Astrocyte (in vitro differentiated cells and primary cell): ENCODE measurements around the gene LATS2.

Source experiments
- EZH2 ChIP-seq: IDR thresholded peaks from 2 replicates; pipeline ENCODE4 v1.6.1; 2012; ENCODE audit warnings: mild to moderate bottlenecking, low read length, inconsistent platforms; ENCODE audit not compliant: insufficient read depth
- TF ChIP-seq, protein P1 (sequence below): IDR thresholded peaks from 2 replicates; pipeline ENCODE4 v1.5.1; 2011; ENCODE audit warnings: low read depth, mild to moderate bottlenecking, inconsistent platforms, low read length, moderate library complexity; ENCODE audit not compliant: insufficient read depth

DNA sequence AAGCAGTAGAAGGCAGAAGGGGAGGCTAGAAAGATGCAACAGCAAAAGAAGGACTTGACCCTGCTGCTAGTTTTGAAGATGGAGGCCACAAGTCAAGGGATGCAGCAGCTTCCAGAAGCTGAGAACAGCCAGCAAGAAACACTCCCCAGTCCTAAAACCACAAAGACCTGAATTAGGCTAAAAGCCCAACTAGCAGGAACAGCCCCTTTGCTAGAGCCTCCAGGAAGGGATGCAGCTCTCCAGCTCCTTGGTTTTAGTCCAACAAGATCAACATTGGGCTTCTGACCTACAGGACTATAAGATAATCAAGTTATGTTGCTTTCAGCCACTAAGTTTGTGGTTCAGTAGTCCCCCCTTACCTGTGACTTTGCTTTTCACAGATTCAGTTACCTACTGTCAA, 10.5 kb upstream of the LATS2 start:
- TF ChIP-seq, protein P1, sequence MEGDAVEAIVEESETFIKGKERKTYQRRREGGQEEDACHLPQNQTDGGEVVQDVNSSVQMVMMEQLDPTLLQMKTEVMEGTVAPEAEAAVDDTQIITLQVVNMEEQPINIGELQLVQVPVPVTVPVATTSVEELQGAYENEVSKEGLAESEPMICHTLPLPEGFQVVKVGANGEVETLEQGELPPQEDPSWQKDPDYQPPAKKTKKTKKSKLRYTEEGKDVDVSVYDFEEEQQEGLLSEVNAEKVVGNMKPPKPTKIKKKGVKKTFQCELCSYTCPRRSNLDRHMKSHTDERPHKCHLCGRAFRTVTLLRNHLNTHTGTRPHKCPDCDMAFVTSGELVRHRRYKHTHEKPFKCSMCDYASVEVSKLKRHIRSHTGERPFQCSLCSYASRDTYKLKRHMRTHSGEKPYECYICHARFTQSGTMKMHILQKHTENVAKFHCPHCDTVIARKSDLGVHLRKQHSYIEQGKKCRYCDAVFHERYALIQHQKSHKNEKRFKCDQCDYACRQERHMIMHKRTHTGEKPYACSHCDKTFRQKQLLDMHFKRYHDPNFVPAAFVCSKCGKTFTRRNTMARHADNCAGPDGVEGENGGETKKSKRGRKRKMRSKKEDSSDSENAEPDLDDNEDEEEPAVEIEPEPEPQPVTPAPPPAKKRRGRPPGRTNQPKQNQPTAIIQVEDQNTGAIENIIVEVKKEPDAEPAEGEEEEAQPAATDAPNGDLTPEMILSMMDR: no peak
- TF ChIP-seq EZH2: no peak
